GM12874 (cell line): Measurements from ENCODE around the gene NDEL1.

ENCODE experiments used
- CTCF ChIP-seq: IDR thresholded peaks from 2 replicates; pipeline ENCODE4 v1.5.1; 2011; ENCODE audit warnings: low read depth, mild to moderate bottlenecking, control low read depth, low read length, moderate library complexity; ENCODE audit not compliant: insufficient read depth

The NDEL1 gene

DNA sequence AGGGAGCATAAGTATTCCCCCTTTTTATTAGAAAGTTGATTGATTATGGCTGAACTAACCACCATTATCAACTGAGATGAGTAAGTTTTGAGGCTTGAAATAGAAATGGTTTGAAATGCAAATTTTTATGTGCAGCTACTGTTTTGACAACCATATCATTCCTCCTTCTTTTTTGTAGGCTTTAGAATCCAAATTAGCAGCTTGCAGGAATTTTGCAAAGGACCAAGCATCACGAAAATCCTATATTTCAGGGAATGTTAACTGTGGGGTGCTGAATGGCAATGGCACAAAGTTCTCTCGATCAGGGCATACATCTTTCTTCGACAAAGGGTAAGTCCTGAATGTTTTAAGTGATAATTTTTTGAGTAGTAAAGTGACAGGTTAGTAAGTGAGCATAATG, 24.1 kb downstream of the NDEL1 start:
- no peak for TF ChIP-seq CTCF

GRCh38 chr17:8462564-8462963, 26.9 kb downstream of the NDEL1 start:
- no peak for TF ChIP-seq CTCF

- no peak for TF ChIP-seq CTCF
Measured at GRCh38 chr17:8463099-8463498, 27.4 kb downstream of the NDEL1 start.

- TF ChIP-seq CTCF: no peak
Measured at GRCh38 chr17:8464941-8465340, 29.3 kb downstream of the NDEL1 start.

DNA sequence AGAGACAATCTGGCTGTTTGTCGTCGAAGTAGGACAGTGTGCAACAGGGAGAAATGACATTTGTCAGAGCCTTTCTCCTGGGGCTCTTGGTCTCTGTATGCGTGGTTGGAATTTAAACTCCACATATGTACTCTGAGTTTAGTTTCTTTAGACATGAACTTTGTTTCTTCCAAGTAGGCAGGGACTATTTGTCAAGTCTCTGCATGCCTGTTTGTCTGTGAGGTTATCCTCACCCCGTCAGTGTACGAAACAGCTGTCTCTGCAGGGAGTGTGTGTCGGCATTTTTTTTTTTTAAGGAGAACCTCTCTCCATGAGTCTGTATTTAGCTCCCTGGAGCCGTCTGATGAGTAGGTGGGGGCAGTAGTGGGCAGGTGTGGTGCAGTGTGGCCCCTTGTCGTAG, 29.7 kb downstream of the NDEL1 start:
- TF ChIP-seq CTCF: no peak

GRCh38 chr17:8465759-8466158, 30.1 kb downstream of the NDEL1 start:
- TF ChIP-seq CTCF: no peak

- TF ChIP-seq CTCF: no peak
Measured at GRCh38 chr17:8466456-8466855, 30.8 kb downstream of the NDEL1 start.

DNA sequence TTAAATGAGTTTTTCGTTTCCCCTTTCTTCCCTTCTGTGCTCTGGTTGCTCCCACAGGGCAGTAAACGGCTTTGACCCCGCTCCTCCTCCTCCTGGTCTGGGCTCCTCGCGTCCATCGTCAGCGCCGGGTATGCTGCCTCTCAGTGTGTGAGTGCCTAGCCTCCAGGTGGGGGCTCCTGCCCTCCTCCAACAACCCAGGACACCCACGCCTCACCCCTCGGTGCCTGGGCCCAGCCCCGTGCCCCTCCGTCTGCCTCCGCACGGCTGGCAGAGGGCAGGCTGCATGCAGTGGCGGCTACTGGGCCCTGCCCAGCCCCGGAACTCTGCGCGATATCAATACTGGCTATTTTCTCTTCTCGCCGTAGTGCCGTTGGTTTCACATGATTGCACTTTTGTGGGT, 31.2 kb downstream of the NDEL1 start:
- no peak for TF ChIP-seq CTCF
